DND-41 (cell line): ENCODE data around the gene YPEL3.

Source experiments
- EZH2 ChIP-seq: IDR thresholded peaks from 3 replicates; pipeline ENCODE4 v1.6.1; 2012; ENCODE audit warnings: borderline replicate concordance, low read depth, mild to moderate bottlenecking, moderate library complexity, low read length, inconsistent platforms; ENCODE audit not compliant: severe bottlenecking
- TF ChIP-seq, protein P1 (sequence below): IDR thresholded peaks from 2 replicates; pipeline ENCODE4 v1.5.1; 2012; ENCODE audit warnings: borderline replicate concordance, low read length, moderate library complexity, mild to moderate bottlenecking; ENCODE audit not compliant: poor library complexity, severe bottlenecking; ENCODE audit errors: extremely low read depth

- TF ChIP-seq, protein P1, sequence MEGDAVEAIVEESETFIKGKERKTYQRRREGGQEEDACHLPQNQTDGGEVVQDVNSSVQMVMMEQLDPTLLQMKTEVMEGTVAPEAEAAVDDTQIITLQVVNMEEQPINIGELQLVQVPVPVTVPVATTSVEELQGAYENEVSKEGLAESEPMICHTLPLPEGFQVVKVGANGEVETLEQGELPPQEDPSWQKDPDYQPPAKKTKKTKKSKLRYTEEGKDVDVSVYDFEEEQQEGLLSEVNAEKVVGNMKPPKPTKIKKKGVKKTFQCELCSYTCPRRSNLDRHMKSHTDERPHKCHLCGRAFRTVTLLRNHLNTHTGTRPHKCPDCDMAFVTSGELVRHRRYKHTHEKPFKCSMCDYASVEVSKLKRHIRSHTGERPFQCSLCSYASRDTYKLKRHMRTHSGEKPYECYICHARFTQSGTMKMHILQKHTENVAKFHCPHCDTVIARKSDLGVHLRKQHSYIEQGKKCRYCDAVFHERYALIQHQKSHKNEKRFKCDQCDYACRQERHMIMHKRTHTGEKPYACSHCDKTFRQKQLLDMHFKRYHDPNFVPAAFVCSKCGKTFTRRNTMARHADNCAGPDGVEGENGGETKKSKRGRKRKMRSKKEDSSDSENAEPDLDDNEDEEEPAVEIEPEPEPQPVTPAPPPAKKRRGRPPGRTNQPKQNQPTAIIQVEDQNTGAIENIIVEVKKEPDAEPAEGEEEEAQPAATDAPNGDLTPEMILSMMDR: no peak
- TF ChIP-seq EZH2: no peak
These were observed 36.0 kb upstream of the YPEL3 start for GRCh38 chr16:30131869-30132475.
